ENCODE results near the gene THG1L. TPM values are rescaled to one million over a fixed set of nuclear protein-coding genes. Genes with fewer than 3 reads are reported as not detected.
"Not testable (repeated sequence)": the region's sequence is repeated elsewhere in the genome, so short reads cannot be mapped to it uniquely, and the experiment has no call there.

THG1L gene
- total RNA-seq, 1 donor from 2014 or later = 8.4 TPM

- ATAC-seq (peak; percentile 27), DNase-seq (no peak)
- H3K27ac ChIP-seq = no peak overlapping the region
- no peaks in the 10 kb centered on the region for H3K27me3 ChIP-seq
- intact Hi-C loops (cut with DNase I) = no loop called here
- no peaks in the 10 kb centered on the region for H3K4me1 ChIP-seq
- H3K4me3 ChIP-seq = no peak overlapping the region
- no peak for TF ChIP-seq CTCF (IDR thresholded peaks at IDR 0.05)
- no peaks in the 10 kb centered on the region for H3K9me3 ChIP-seq
- H3K36me3 ChIP-seq = no peaks in the 10 kb centered on the region
Observed at GRCh38 chr5:157690690-157691433, 40.4 kb upstream of the THG1L start.

- ATAC-seq; H3K4me1 ChIP-seq; intact Hi-C loops (cut with DNase I); H3K9me3 ChIP-seq; H3K27ac ChIP-seq; H3K27me3 ChIP-seq; H3K36me3 ChIP-seq; DNase-seq; H3K4me3 ChIP-seq: not testable (repeated sequence)
Observed at GRCh38 chr5:157693816-157694215, 37.4 kb upstream of the THG1L start.

- DNase-seq; H3K27me3 ChIP-seq; H3K36me3 ChIP-seq; H3K4me1 ChIP-seq; intact Hi-C loops (cut with DNase I); H3K27ac ChIP-seq; H3K9me3 ChIP-seq; ATAC-seq; H3K4me3 ChIP-seq: not testable (repeated sequence)
Observed at GRCh38 chr5:157696154-157696553, 35.1 kb upstream of the THG1L start.

- H3K27ac ChIP-seq; H3K36me3 ChIP-seq; ATAC-seq; intact Hi-C loops (cut with DNase I); H3K9me3 ChIP-seq; DNase-seq; H3K4me3 ChIP-seq; H3K4me1 ChIP-seq; H3K27me3 ChIP-seq: not testable (repeated sequence)
Observed at GRCh38 chr5:157698674-157699073, 32.5 kb upstream of the THG1L start.

- TF ChIP-seq CTCF (IDR thresholded peaks at IDR 0.05) = no peak
- H3K27me3 ChIP-seq = no peaks in the 10 kb centered on the region
- H3K36me3 ChIP-seq = no peaks in the 10 kb centered on the region
- H3K9me3 ChIP-seq = no peaks in the 10 kb centered on the region
- no peak for DNase-seq
- H3K4me3 ChIP-seq = no peak overlapping the region
- intact Hi-C loops (cut with DNase I) = no loop called here
- ATAC-seq = no peak
- H3K27ac ChIP-seq = no peak overlapping the region
- no peaks in the 10 kb centered on the region for H3K4me1 ChIP-seq
Observed at GRCh38 chr5:157703736-157704135, 27.5 kb upstream of the THG1L start.

GRCh38 chr5:157708866-157709265 is 22.4 kb upstream of the THG1L start:
- TF ChIP-seq CTCF (IDR thresholded peaks at IDR 0.05) = no peak
- Histone ChIP-seq H3K27ac (no peak overlapping the region), H3K4me3 (no peak overlapping the region), H3K36me3 (no peaks in the 10 kb centered on the region), H3K4me1 (no peaks in the 10 kb centered on the region), H3K27me3 (no peaks in the 10 kb centered on the region), H3K9me3 (no peaks in the 10 kb centered on the region)
- ATAC-seq (no peak), DNase-seq (no peak)
- intact Hi-C loops (cut with DNase I) = no loop called here

GRCh38 chr5:157709346-157709745 is 21.9 kb upstream of the THG1L start:
- no peak for TF ChIP-seq CTCF (IDR thresholded peaks at IDR 0.05)
- Histone ChIP-seq H3K27ac (no peak overlapping the region), H3K4me3 (no peak overlapping the region), H3K9me3 (no peaks in the 10 kb centered on the region), H3K27me3 (no peaks in the 10 kb centered on the region), H3K36me3 (no peaks in the 10 kb centered on the region), H3K4me1 (no peaks in the 10 kb centered on the region)
- intact Hi-C loops (cut with DNase I) = no loop called here
- DNase-seq (no peak), ATAC-seq (no peak)
